LHCN-M2 (cell line): ENCODE data around the gene TOM1L2. TPM values are rescaled to one million over a fixed set of nuclear protein-coding genes. Genes with fewer than 3 reads are reported as not detected.
A peak's percentile ranks its signal among the peaks of the same experiment; 100 is the strongest.

Experiments
- DNase-seq: peaks from one replicate; pipeline ENCODE4 v3.0.0-alpha.2; 2012; ENCODE audit warnings: low read depth
- polyA plus RNA-seq: library from polyadenylated mRNA; unstranded; fragments of >200 nt; gene quantifications from one replicate; pipeline ENCODE4 v1.2.1, GENCODE V29; 2012; ENCODE audit warnings: missing spikeins
- total RNA-seq: library from RNA; depleted of rRNA; stranded (reverse); fragments of >200 nt; gene quantifications from 2 replicates; pipeline ENCODE4 v1.2.3, GENCODE V29; 2014; rRNA removed

Gene TOM1L2
- 39.2 and 111 TPM in 2 replicates for total RNA-seq
- 48.1 TPM for polyA plus RNA-seq

GRCh38 chr17:17972126-17972951 lies at the start of gene TOM1L2, which contains the start of gene DRC3:
Gene TOM1L2 (minus strand): TSS chr17:17972400. CDS start chr17:17972313, 87 bp downstream.
Gene DRC3 (plus strand): TSS chr17:17972862. CDS start chr17:17977599, 4,737 bp downstream.
- DNase-seq, result peak; percentile 100

GRCh38 chr17:18021372-18021771 lies 49.2 kb upstream of the TOM1L2 start:
- no peak for DNase-seq

GRCh38 chr17:18020971-18021370 lies 48.8 kb upstream of the TOM1L2 start:
- no peak for DNase-seq

GRCh38 chr17:18019838-18020154 lies 47.6 kb upstream of the TOM1L2 start:
- no peak for DNase-seq

- DNase-seq, result no peak
Observed at GRCh38 chr17:18018411-18018921, 46.3 kb upstream of the TOM1L2 start.

- DNase-seq, result no peak
Observed at GRCh38 chr17:18017958-18018357, 45.8 kb upstream of the TOM1L2 start.

- DNase-seq, result no peak
Observed at GRCh38 chr17:18016426-18016825, 44.2 kb upstream of the TOM1L2 start.

GRCh38 chr17:18015593-18015992 lies 43.4 kb upstream of the TOM1L2 start:
- no peak for DNase-seq

GRCh38 chr17:18014006-18014405 lies 41.8 kb upstream of the TOM1L2 start:
- DNase-seq, result no peak

- no peak for DNase-seq
Observed at GRCh38 chr17:18011286-18011685, 39.1 kb upstream of the TOM1L2 start.

- no peak for DNase-seq
Observed at GRCh38 chr17:18009609-18010420, 37.6 kb upstream of the TOM1L2 start.

GRCh38 chr17:18008496-18009268 lies 36.5 kb upstream of the TOM1L2 start:
- DNase-seq, result peak; percentile 89

GRCh38 chr17:18006495-18007239 lies 34.5 kb upstream of the TOM1L2 start:
- no peak for DNase-seq

- DNase-seq, result no peak
Observed at GRCh38 chr17:18005496-18005895, 33.3 kb upstream of the TOM1L2 start.

- DNase-seq, result no peak
Observed at GRCh38 chr17:18004884-18005305, 32.7 kb upstream of the TOM1L2 start.

GRCh38 chr17:18004345-18004744 lies 32.1 kb upstream of the TOM1L2 start:
- peak; percentile 19 for DNase-seq

- DNase-seq, result peak; percentile 52
Observed at GRCh38 chr17:18002171-18002570, 30.0 kb upstream of the TOM1L2 start.

GRCh38 chr17:18000030-18000408 lies 27.8 kb upstream of the TOM1L2 start:
- DNase-seq, result no peak

- DNase-seq, result peak; percentile 23
Observed at GRCh38 chr17:17999364-18000029, 27.3 kb upstream of the TOM1L2 start.

GRCh38 chr17:17998934-17999333 lies 26.7 kb upstream of the TOM1L2 start:
- no peak for DNase-seq
